GM23338 (cell line): ENCODE measurements around the gene GAREM2. TPM values are rescaled to one million over a fixed set of nuclear protein-coding genes. Genes with fewer than 3 reads are reported as not detected.

Source experiments
- ATAC-seq: fragments of 200-7000 bp; cut with Tn5 transposase; 3 replicates; pipeline ENCODE4 v1.9.1; 2020
- DNase-seq: peaks from one replicate; pipeline ENCODE4 v3.0.0-alpha.2; 2015; ENCODE audit warnings: low spot score
- H2AFZ ChIP-seq: fragments of 200-600 bp; sonication (generic); 2 replicates; pipeline ENCODE4 v1.8.0; 2016; ENCODE audit warnings: antibody characterized with exemption, mild to moderate bottlenecking, moderate library complexity
- H3F3A ChIP-seq: fragments of 200-600 bp; sonication (generic); replicated peaks from 2 replicates; pipeline ENCODE4 v1.8.0; 2017; ENCODE audit warnings: antibody characterized with exemption, mixed run types, low read depth
- H3K27ac ChIP-seq: fragments of 200-600 bp; sonication (generic); 2 replicates; pipeline ENCODE4 v1.6.1; 2016; ENCODE audit warnings: low read depth
- H3K27me3 ChIP-seq: fragments of 200-600 bp; sonication (generic); 2 replicates; pipeline ENCODE4 v1.8.0; 2016; ENCODE audit warnings: mild to moderate bottlenecking, mixed run types, moderate library complexity; ENCODE audit not compliant: insufficient read depth
- H3K36me3 ChIP-seq: fragments of 200-600 bp; sonication (generic); 2 replicates; pipeline ENCODE4 v1.8.0; 2016; ENCODE audit warnings: mild to moderate bottlenecking; ENCODE audit not compliant: insufficient read depth
- H3K4me1 ChIP-seq: fragments of 200-600 bp; sonication (generic); 2 replicates; pipeline ENCODE4 v1.8.0; 2016; ENCODE audit warnings: mild to moderate bottlenecking, moderate library complexity; ENCODE audit not compliant: insufficient read depth
- H3K4me2 ChIP-seq: fragments of 200-600 bp; sonication (generic); 2 replicates; pipeline ENCODE4 v1.7.1; 2017; ENCODE audit warnings: mixed run types
- H3K4me3 ChIP-seq: fragments of 200-600 bp; sonication (generic); 2 replicates; pipeline ENCODE4 v1.6.1; 2016; ENCODE audit warnings: mixed run types
- H3K79me2 ChIP-seq: fragments of 200-600 bp; sonication (generic); replicated peaks from 2 replicates; pipeline ENCODE4 v1.8.0; 2017; ENCODE audit warnings: mild to moderate bottlenecking; ENCODE audit not compliant: insufficient read depth
- H3K9me2 ChIP-seq: fragments of 200-600 bp; sonication (generic); 2 replicates; pipeline ENCODE4 v1.8.0; 2017; ENCODE audit not compliant: insufficient read depth
- H4K20me1 ChIP-seq: fragments of 200-600 bp; sonication (generic); replicated peaks from 2 replicates; pipeline ENCODE4 v1.8.0; 2017; ENCODE audit warnings: mild to moderate bottlenecking; ENCODE audit not compliant: insufficient read depth
- H3K27ac Mint-ChIP-seq: 2 replicates; pipeline ENCODE4 v1.8.0; 2020; ENCODE audit warnings: inconsistent platforms, mild to moderate bottlenecking, moderate library complexity, mixed read lengths
- H3K27me3 Mint-ChIP-seq: 3 replicates; pipeline ENCODE4 v1.8.0; 2022; ENCODE audit warnings: low read depth, mild to moderate bottlenecking, moderate library complexity, mixed read lengths, inconsistent platforms; ENCODE audit not compliant: insufficient read depth, poor library complexity
- H3K36me3 Mint-ChIP-seq: 3 replicates; pipeline ENCODE4 v1.8.0; 2021; ENCODE audit warnings: low read depth, mild to moderate bottlenecking, inconsistent platforms, moderate library complexity, mixed read lengths
- H3K4me1 Mint-ChIP-seq: 3 replicates; pipeline ENCODE4 v1.8.0; 2020; ENCODE audit warnings: mild to moderate bottlenecking, inconsistent platforms, mixed read lengths
- H3K4me3 Mint-ChIP-seq: 3 replicates; pipeline ENCODE4 v1.8.0; 2021; ENCODE audit warnings: moderate library complexity, mild to moderate bottlenecking, inconsistent platforms, mixed read lengths
- H3K9me3 Mint-ChIP-seq: 3 replicates; pipeline ENCODE4 v1.8.0; 2020; ENCODE audit warnings: moderate library complexity, mild to moderate bottlenecking, inconsistent platforms, mixed read lengths
- NANOG ChIP-seq: IDR thresholded peaks from 2 replicates; pipeline ENCODE4 v1.6.1; 2016; ENCODE audit warnings: antibody characterized with exemption, borderline replicate concordance
- REST ChIP-seq: IDR thresholded peaks from one replicate; pipeline ENCODE4 v1.6.1; 2018; ENCODE audit warnings: antibody characterized with exemption; ENCODE audit not compliant: unreplicated experiment
- ZNF462 ChIP-seq: fragments of 250-450 bp; sonication (Bioruptor Pico); IDR thresholded peaks from 2 replicates; pipeline ENCODE4 v1.5.0; 2020; ENCODE audit warnings: mild to moderate bottlenecking, moderate library complexity
- polyA plus RNA-seq: library from polyadenylated mRNA; unstranded; fragments of >200 nt; fragmentation: Nextera tagmentation; extraction: Ambion mirVana; gene quantifications from 2 replicates; pipeline ENCODE4 v1.2.1, GENCODE V29; 2016
- total RNA-seq: library from RNA; depleted of rRNA; stranded (reverse); fragments of >200 nt; shearing (Covaris generic); gene quantifications from 2 replicates; pipeline ENCODE4 v1.2.3, GENCODE V29; 2014

GAREM2 gene
- total and polyA plus RNA-seq, 2 experiments from 2014 or later: 3.8 to 23.8 TPM

- TF ChIP-seq REST (no peak), ZNF462 (CRISPR knock-in tag) (no peak), NANOG (no peak)
These were observed 44.8 kb downstream of the GAREM2 start (continued) for GRCh38 chr2:26217720-26218119.

- Histone ChIP-seq H2AFZ (no peak overlapping the region), H3F3A (no peaks in the 10 kb centered on the region), H3K9me2 (no peaks in the 10 kb centered on the region), H3K4me3 (no peak overlapping the region), H3K36me3 (peaks cover 23% of the 10 kb centered on the region), H4K20me1 (no peaks in the 10 kb centered on the region), H3K4me2 (no peak overlapping the region), H3K27me3 (no peaks in the 10 kb centered on the region), H3K27ac (no peak overlapping the region), H3K79me2 (no peaks in the 10 kb centered on the region), H3K4me1 (no peaks in the 10 kb centered on the region)
- peaks cover 10% of the 10 kb centered on the region; the same call in 2 of the 3 replicates for H3K9me3 Mint-ChIP-seq
- peaks cover 2% of the 10 kb centered on the region for H3K27me3 Mint-ChIP-seq
- peaks cover 37% of the 10 kb centered on the region for H3K36me3 Mint-ChIP-seq
- H3K4me1 Mint-ChIP-seq: no peaks in the 10 kb centered on the region
- no peak overlapping the region for H3K4me3 Mint-ChIP-seq
- ATAC-seq (no peak), DNase-seq (no peak)
- no peak overlapping the region for H3K27ac Mint-ChIP-seq
- TF ChIP-seq ZNF462 (CRISPR knock-in tag): no peak
These were observed 50.1 kb downstream of the GAREM2 start for GRCh38 chr2:26223018-26223417.
